Naive thymus-derived CD4-positive, alpha-beta T cell (primary cell): Measurements from ENCODE around the gene PSMD1. TPM values are rescaled to one million over a fixed set of nuclear protein-coding genes. Genes with fewer than 3 reads are reported as not detected.

Experiments
- ATAC-seq: fragments of 150-1000 bp; cut with Tn5 transposase; 2 replicates; pipeline ENCODE4 v1.10.0; 2021; ENCODE audit warnings: mild to moderate bottlenecking, moderate library complexity
- CTCF ChIA-PET: fragments of 350-600 bp; sonication (Branson Sonifier 250); formaldehyde crosslinking; loops from one replicate; lab custom pipeline; 2021; ENCODE audit warnings: antibody characterized with exemption; lab: Charles Lee
- POLR2A ChIA-PET: fragments of 350-600 bp; sonication (Branson Sonifier 250); formaldehyde crosslinking; loops from one replicate; lab custom pipeline; 2021; ENCODE audit warnings: antibody characterized with exemption, inconsistent platforms; lab: Charles Lee
- DNase-seq, 9 donors: peaks; one replicate each; pipeline versions ENCODE4 v3.0.0 to v3.0.0-alpha.2; 2020 to 2022; ENCODE audit warnings: mixed read lengths in 1 of 9
- H3K27ac ChIP-seq: one replicate; pipeline ENCODE4 v1.7.0; 2013; ENCODE audit warnings: mild to moderate bottlenecking, low read depth, low read length, moderate library complexity
- H3K27me3 ChIP-seq, 2 donors: one replicate each; pipeline ENCODE4 v1.7.0; 2013; ENCODE audit warnings: low read length in 2 of 2, mild to moderate bottlenecking in 2 of 2, moderate library complexity in 2 of 2; ENCODE audit not compliant: control insufficient read depth in 2 of 2, insufficient read depth in 2 of 2
- H3K36me3 ChIP-seq, 3 experiments: 1 replicate in 2 of 3; 2 replicates in 1 of 3; pipeline ENCODE4 v1.7.0; 2013; ENCODE audit warnings: low read length in 3 of 3, mild to moderate bottlenecking in 3 of 3, moderate library complexity in 1 of 3; ENCODE audit not compliant: insufficient read depth in 3 of 3, control insufficient read depth in 2 of 3
- H3K4me1 ChIP-seq, 2 donors: one replicate each; pipeline ENCODE4 v1.7.0; 2013; ENCODE audit warnings: low read length in 2 of 2, mild to moderate bottlenecking in 2 of 2, moderate library complexity in 1 of 2; ENCODE audit not compliant: control insufficient read depth in 2 of 2, insufficient read depth in 2 of 2
- H3K4me3 ChIP-seq: 2 replicates; pipeline ENCODE4 v1.7.0; 2013; ENCODE audit warnings: mild to moderate bottlenecking, low read length
- H3K9me3 ChIP-seq, 3 experiments: 1 replicate in 2 of 3; 2 replicates in 1 of 3; pipeline ENCODE4 v1.7.0; 2013; ENCODE audit warnings: low read length in 3 of 3; ENCODE audit not compliant: control insufficient read depth in 2 of 3
- H3K27ac Mint-ChIP-seq, 9 donors: one replicate each; pipeline ENCODE4 v1.8.0; 2020 to 2022; ENCODE audit warnings: mixed read lengths in 9 of 9, mild to moderate bottlenecking in 8 of 9, moderate library complexity in 5 of 9, inconsistent platforms in 2 of 9
- H3K27me3 Mint-ChIP-seq, 5 donors: one replicate each; pipeline ENCODE4 v1.8.0; 2021 to 2022; ENCODE audit warnings: mixed read lengths in 5 of 5, mild to moderate bottlenecking in 1 of 5
- H3K36me3 Mint-ChIP-seq, 5 donors: one replicate each; pipeline ENCODE4 v1.8.0; 2020 to 2022; ENCODE audit warnings: mixed read lengths in 5 of 5, mild to moderate bottlenecking in 3 of 5, inconsistent platforms in 1 of 5
- H3K4me1 Mint-ChIP-seq, 7 donors: one replicate each; pipeline ENCODE4 v1.8.0; 2020 to 2022; ENCODE audit warnings: mixed read lengths in 7 of 7, mild to moderate bottlenecking in 3 of 7, inconsistent platforms in 1 of 7
- H3K4me3 Mint-ChIP-seq, 10 donors: one replicate each; pipeline ENCODE4 v1.8.0; 2020 to 2022; ENCODE audit warnings: mild to moderate bottlenecking in 10 of 10, mixed read lengths in 10 of 10, moderate library complexity in 6 of 10, inconsistent platforms in 2 of 10
- H3K9me3 Mint-ChIP-seq, 11 donors: one replicate each; pipeline ENCODE4 v1.8.0; 2020 to 2022; ENCODE audit warnings: mixed read lengths in 11 of 11, mild to moderate bottlenecking in 4 of 11, inconsistent platforms in 1 of 11, moderate library complexity in 1 of 11
- intact Hi-C, 2 donors: fragments of 100-400 bp; cut with micrococcal nuclease; formaldehyde crosslinking; loops; one replicate each; pipeline ENCODE4 v1.15.1; 2023
- polyA plus RNA-seq, 2 donors: library from polyadenylated mRNA; unstranded; fragments of 300-500 nt; fragmentation: Illumina TruSeq; gene quantifications; one replicate each; pipeline ENCODE4 v1.2.3, GENCODE V29; 2021
- total RNA-seq, 6 experiments: library from RNA in 5 of 6; stranded (reverse) in 5 of 6; gene quantifications; 1 replicate in 5 of 6; 2 replicates in 1 of 6; pipeline ENCODE4 v1.2.3 and lab custom pipeline; 2021 to 2026

The PSMD1 gene
- total and polyA plus RNA-seq, 7 experiments from 2014 or later, result 30.3 to 121 (median 46.2) TPM

- POLR2A ChIA-PET, result interaction anchor here (0.5 to 0.8 kb wide), 3 partner anchors 17 to 68 kb away, joined by 3 to 4 read pairs (median 4); no protein-coding TSS in a partner anchor
- peak within 1 kb of the TSS in 7 of 9 donors; percentile 21 to 81 (median 62) for H3K27ac Mint-ChIP-seq
- H3K4me3 ChIP-seq, result peak within 1 kb of the TSS; percentile 100
These were observed 141.9 kb downstream of the PSMD1 start, which contains the start of gene ARMC9 for GRCh38 chr2:231198291-231199173. Gene ARMC9 (plus strand): TSS chr2:231198631. CDS start chr2:231206239, 7,608 bp downstream.

GRCh38 chr2:231199219-231199618 is 142.6 kb downstream of the PSMD1 start:
- Mint-ChIP-seq H3K27ac (peak overlapping the region in 3 of 9 donors; percentile 21 to 62 (median 46)), H3K4me1 (peaks cover 0 to 15% (median 13%) of the 10 kb centered on the region in 7 donors), H3K36me3 (no peaks in the 10 kb centered on the region), H3K27me3 (peaks cover 0 to 33% (median 0%) of the 10 kb centered on the region in 5 donors), H3K9me3 (no peaks in the 10 kb centered on the region), H3K4me3 (peak overlapping the region; percentile 79 to 94 (median 87))
- no peaks in the 10 kb centered on the region for H3K9me3 ChIP-seq
- no peak for ATAC-seq
- intact Hi-C loops, result no loop called here
- peak overlapping the region; percentile 61 for H3K27ac ChIP-seq
- ChIA-PET CTCF (no interaction called here), POLR2A (interaction anchor here (0.8 kb wide), 1 partner anchor 16 kb away, joined by 4 read pairs; no protein-coding TSS in a partner anchor)
- H3K4me3 ChIP-seq, result peak overlapping the region; percentile 100
- DNase-seq, result no peak
- peaks cover 0 to 4% (median 0%) of the 10 kb centered on the region in 3 experiments for H3K36me3 ChIP-seq
- no peaks in the 10 kb centered on the region for H3K27me3 ChIP-seq
- peaks cover 0 to 4% of the 10 kb centered on the region in 2 donors for H3K4me1 ChIP-seq

More at GRCh38 chr2:231198291-231199173, 141.9 kb downstream of the PSMD1 start, which contains the start of gene ARMC9:
- DNase-seq, result peak; percentile 45 to 89 (median 63)
- ATAC-seq, result peak; percentile 94
- H3K36me3 Mint-ChIP-seq, result no peaks in the 10 kb centered on the region
- H3K27me3 Mint-ChIP-seq, result peaks cover 0 to 37% (median 0%) of the 10 kb centered on the region in 5 donors
- CTCF ChIA-PET, result no interaction called here
- H3K4me3 Mint-ChIP-seq, result peak within 1 kb of the TSS; percentile 87 to 97 (median 94)
- H3K9me3 Mint-ChIP-seq, result no peaks in the 10 kb centered on the region
- Histone ChIP-seq H3K27me3 (no peaks in the 10 kb centered on the region), H3K9me3 (no peaks in the 10 kb centered on the region), H3K36me3 (peaks cover 0 to 4% (median 0%) of the 10 kb centered on the region in 3 experiments), H3K4me1 (peaks cover 0 to 4% of the 10 kb centered on the region in 2 donors), H3K27ac (peak within 1 kb of the TSS; percentile 61)
- intact Hi-C loops, result loop anchor here in 1 of 2 donors (1.0 kb wide), 1 partner anchor 142 kb away; the partner anchor contains the start of gene PSMD1
- H3K4me1 Mint-ChIP-seq, result peaks cover 0 to 15% (median 13%) of the 10 kb centered on the region in 7 donors

GRCh38 chr2:231200805-231201474 is 144.3 kb downstream of the PSMD1 start:
- H3K27me3 ChIP-seq, result no peaks in the 10 kb centered on the region
- H3K4me1 ChIP-seq, result peaks cover 0 to 4% of the 10 kb centered on the region in 2 donors
- H3K36me3 ChIP-seq, result peaks cover 0 to 4% (median 0%) of the 10 kb centered on the region in 3 experiments
- DNase-seq (no peak), ATAC-seq (no peak)
- H3K9me3 ChIP-seq, result no peaks in the 10 kb centered on the region
- H3K9me3 Mint-ChIP-seq, result no peaks in the 10 kb centered on the region
- peaks cover 3 to 15% (median 13%) of the 10 kb centered on the region in 7 donors for H3K4me1 Mint-ChIP-seq
- H3K4me3 Mint-ChIP-seq, result peak overlapping the region in 3 of 10 donors; percentile 9 to 41 (median 27)
- peaks cover 0 to 28% (median 0%) of the 10 kb centered on the region in 5 donors for H3K27me3 Mint-ChIP-seq
- peak overlapping the region in 1 of 9 donors; percentile 62 for H3K27ac Mint-ChIP-seq
- H3K36me3 Mint-ChIP-seq, result no peaks in the 10 kb centered on the region
- intact Hi-C loops, result no loop called here
- POLR2A ChIA-PET, result no interaction called here
- H3K4me3 ChIP-seq, result no peak overlapping the region
- CTCF ChIA-PET, result interaction anchor here (0.7 kb wide), 1 partner anchor 1237 kb away, joined by 3 read pairs; no protein-coding TSS in a partner anchor
- H3K27ac ChIP-seq, result no peak overlapping the region

- H3K27me3 ChIP-seq, result no peaks in the 10 kb centered on the region
- Mint-ChIP-seq H3K36me3 (no peaks in the 10 kb centered on the region), H3K9me3 (no peaks in the 10 kb centered on the region), H3K27me3 (peaks cover 0 to 25% (median 0%) of the 10 kb centered on the region in 5 donors), H3K4me3 (peak overlapping the region in 2 of 10 donors; percentile 27 to 41), H3K27ac (peak overlapping the region in 3 of 9 donors; percentile 1 to 62 (median 58)), H3K4me1 (peaks cover 3 to 15% (median 13%) of the 10 kb centered on the region in 7 donors)
- H3K9me3 ChIP-seq, result no peaks in the 10 kb centered on the region
- DNase-seq (no peak), ATAC-seq (no peak)
- intact Hi-C loops, result no loop called here
- peaks cover 0 to 4% of the 10 kb centered on the region in 2 donors for H3K4me1 ChIP-seq
- peaks cover 0 to 4% (median 0%) of the 10 kb centered on the region in 3 experiments for H3K36me3 ChIP-seq
- CTCF ChIA-PET, result no interaction called here
- H3K27ac ChIP-seq, result no peak overlapping the region
- POLR2A ChIA-PET, result no interaction called here
- H3K4me3 ChIP-seq, result no peak overlapping the region
These were observed 144.8 kb downstream of the PSMD1 start for GRCh38 chr2:231201475-231201814.

- H3K4me3 Mint-ChIP-seq, result no peak overlapping the region
- H3K36me3 Mint-ChIP-seq, result no peaks in the 10 kb centered on the region
- intact Hi-C loops, result no loop called here
These were observed 146.4 kb downstream of the PSMD1 start for GRCh38 chr2:231203087-231203486.

GRCh38 chr2:231204146-231204545 is 147.5 kb downstream of the PSMD1 start:
- Mint-ChIP-seq H3K27me3 (peaks cover 0 to 16% (median 0%) of the 10 kb centered on the region in 5 donors), H3K4me3 (no peak overlapping the region), H3K9me3 (no peaks in the 10 kb centered on the region), H3K36me3 (no peaks in the 10 kb centered on the region), H3K4me1 (peaks cover 2 to 4% (median 3%) of the 10 kb centered on the region in 7 donors), H3K27ac (no peak overlapping the region)
- ChIA-PET CTCF (no interaction called here), POLR2A (no interaction called here)
- Histone ChIP-seq H3K4me1 (no peaks in the 10 kb centered on the region), H3K27ac (no peak overlapping the region), H3K4me3 (no peak overlapping the region), H3K36me3 (no peaks in the 10 kb centered on the region), H3K27me3 (no peaks in the 10 kb centered on the region), H3K9me3 (no peaks in the 10 kb centered on the region)
- intact Hi-C loops, result no loop called here
- ATAC-seq (no peak), DNase-seq (no peak)

More at GRCh38 chr2:231203087-231203486, 146.4 kb downstream of the PSMD1 start:
- Mint-ChIP-seq H3K9me3 (no peaks in the 10 kb centered on the region), H3K27ac (peak overlapping the region in 1 of 9 donors; percentile 52), H3K4me1 (peaks cover 3 to 8% (median 6%) of the 10 kb centered on the region in 7 donors), H3K27me3 (peaks cover 0 to 19% (median 0%) of the 10 kb centered on the region in 5 donors)
- Histone ChIP-seq H3K27ac (no peak overlapping the region), H3K4me1 (no peaks in the 10 kb centered on the region), H3K4me3 (no peak overlapping the region), H3K9me3 (no peaks in the 10 kb centered on the region), H3K36me3 (peaks cover 0 to 3% (median 0%) of the 10 kb centered on the region in 3 experiments), H3K27me3 (no peaks in the 10 kb centered on the region)
- ChIA-PET POLR2A (no interaction called here), CTCF (no interaction called here)
- no peak for ATAC-seq
- DNase-seq, result no peak
